Kidney (tissue), 14 donors: ENCODE data around the gene AKT3. TPM values are rescaled to one million over a fixed set of nuclear protein-coding genes. Genes with fewer than 3 reads are reported as not detected.

ENCODE experiments used
- DNase-seq, 5 donors: peaks; one replicate each; pipeline ENCODE4 v3.0.0-alpha.2; 2013 to 2020
- FAIRE-seq: peaks from 2 replicates; lab custom pipeline; 2012; peaks lifted over from hg19 to GRCh38; lab: Jason Lieb, UNC
- H3K27ac ChIP-seq, 2 donors: one replicate each; pipeline ENCODE4 v1.7.0; 2013; ENCODE audit warnings: low read depth in 2 of 2, low read length in 2 of 2, inconsistent platforms in 1 of 2
- H3K27me3 ChIP-seq: one replicate; pipeline ENCODE4 v1.7.1; 2013; ENCODE audit warnings: low read length, inconsistent platforms; ENCODE audit not compliant: control insufficient read depth, insufficient read depth
- H3K36me3 ChIP-seq, 3 donors: one replicate each; pipeline versions ENCODE4 v1.7.0 to v1.7.1; 2013; ENCODE audit warnings: low read length in 3 of 3, control low read depth in 1 of 3, inconsistent platforms in 1 of 3; ENCODE audit not compliant: insufficient read depth in 3 of 3, control insufficient read depth in 2 of 3
- H3K4me1 ChIP-seq, 3 donors: one replicate each; pipeline versions ENCODE4 v1.7.0 to v1.7.1; 2013; ENCODE audit warnings: low read length in 3 of 3, inconsistent platforms in 1 of 3, low read depth in 1 of 3; ENCODE audit not compliant: control insufficient read depth in 2 of 3, insufficient read depth in 2 of 3
- H3K4me3 ChIP-seq, 3 donors: one replicate each; pipeline versions ENCODE4 v1.7.0 to v1.8.1; 2013; ENCODE audit warnings: low read length in 3 of 3, control low read depth in 1 of 3, inconsistent platforms in 1 of 3
- H3K9ac ChIP-seq, 3 donors: one replicate each; pipeline versions ENCODE4 v1.7.0 to v1.7.1; 2013; ENCODE audit warnings: low read length in 3 of 3, control low read depth in 1 of 3, inconsistent platforms in 1 of 3
- H3K9me3 ChIP-seq, 3 donors: one replicate each; pipeline versions ENCODE4 v1.7.0 to v1.7.1; 2013; ENCODE audit warnings: low read length in 3 of 3, control low read depth in 1 of 3, inconsistent platforms in 1 of 3; ENCODE audit not compliant: control insufficient read depth in 2 of 3, insufficient read depth in 1 of 3
- CTCF ChIP-seq: IDR thresholded peaks from 3 replicates; pipeline ENCODE4 v1.5.1; 2012; ENCODE audit warnings: mild to moderate bottlenecking, moderate library complexity, borderline replicate concordance; ENCODE audit not compliant: insufficient read depth; ENCODE audit errors: extremely low read depth
- intact Hi-C: fragments of 100-400 bp; cut with DNase I; formaldehyde crosslinking; loops from one replicate; pipeline ENCODE4 v1.11.1; 2022
- polyA plus RNA-seq: library from polyadenylated mRNA; stranded (reverse); fragments of 350-450 nt; fragmentation: Illumina TruSeq; extraction: RNeasy Lipid Tissue Mini Kit (QIAGEN cat#74804); gene quantifications from one replicate; pipeline ENCODE4 v1.2.3, GENCODE V29; 2014; ENCODE audit warnings: low read depth, low replicate concordance; ENCODE audit not compliant: insufficient read depth
- total RNA-seq: library from RNA; stranded (reverse); fragmentation: NEBNext Ultra II Directional; extraction: Animal tissue kit (Norgen Biotek cat#: 25700); gene quantifications from one replicate; pipeline ENCODE4 v1.2.1, GENCODE V29; 2021
- donor health status: control.
- donor health status: control.
- donor health status: control.
- donor health status: control.
- donor health status: control.
- donor health status: DM: yes; HTN: yes; CAD: no.
- donor health status: Normal renal cell carcinoma (clear cell type).

The AKT3 gene
- total and polyA plus RNA-seq, 2 donors from 2014 or later: 9.5 to 81.6 TPM

DNA sequence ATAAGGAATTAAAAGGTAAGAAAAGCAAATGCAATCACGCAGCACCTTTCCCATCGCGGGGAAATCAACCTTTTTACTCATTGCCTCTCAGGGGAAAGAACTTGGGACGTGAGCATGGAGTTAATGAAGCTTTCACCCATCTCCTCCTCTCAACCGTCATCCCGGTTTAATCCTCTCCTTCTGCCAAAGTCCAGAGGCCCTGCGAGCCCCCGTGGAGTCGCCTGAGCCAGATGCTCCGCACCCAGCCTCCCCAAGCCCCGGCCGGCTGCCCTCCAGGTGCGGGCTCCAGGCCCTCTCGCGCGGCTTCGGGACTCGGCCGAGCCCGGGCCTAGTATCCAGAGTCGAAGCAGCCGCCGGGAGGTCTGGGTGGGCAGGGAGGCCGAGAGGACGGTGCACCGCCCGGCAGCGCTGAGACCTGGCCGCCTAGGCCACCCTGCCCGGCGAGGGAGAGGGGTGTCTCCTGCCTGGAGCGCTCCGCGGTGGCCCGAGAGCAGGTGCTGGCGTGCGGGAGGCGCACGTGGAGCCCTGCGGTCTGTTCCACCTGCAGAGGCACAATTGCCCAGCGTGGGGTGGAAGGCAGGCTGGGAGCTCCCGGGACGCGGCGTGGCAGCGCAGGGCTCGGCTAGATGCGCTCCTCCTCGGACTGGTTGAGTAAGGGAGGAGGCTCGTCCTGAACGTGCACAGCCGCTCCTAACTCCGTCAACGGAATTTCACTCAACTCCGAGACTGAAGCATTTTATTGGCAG, 375.7 kb downstream of the AKT3 start:
- DNase-seq: peak in 4 of 5 donors; percentile 42 to 74 (median 47)
- Histone ChIP-seq H3K9me3 (no peaks in the 10 kb centered on the region), H3K27me3 (no peaks in the 10 kb centered on the region), H3K36me3 (no peaks in the 10 kb centered on the region), H3K4me1 (no peaks in the 10 kb centered on the region), H3K27ac (no peak overlapping the region), H3K9ac (no peak overlapping the region), H3K4me3 (peak overlapping the region in 1 of 3 donors; percentile 63)
- FAIRE-seq: no peak
- no peak for TF ChIP-seq CTCF
- intact Hi-C loops: no loop called here

DNA sequence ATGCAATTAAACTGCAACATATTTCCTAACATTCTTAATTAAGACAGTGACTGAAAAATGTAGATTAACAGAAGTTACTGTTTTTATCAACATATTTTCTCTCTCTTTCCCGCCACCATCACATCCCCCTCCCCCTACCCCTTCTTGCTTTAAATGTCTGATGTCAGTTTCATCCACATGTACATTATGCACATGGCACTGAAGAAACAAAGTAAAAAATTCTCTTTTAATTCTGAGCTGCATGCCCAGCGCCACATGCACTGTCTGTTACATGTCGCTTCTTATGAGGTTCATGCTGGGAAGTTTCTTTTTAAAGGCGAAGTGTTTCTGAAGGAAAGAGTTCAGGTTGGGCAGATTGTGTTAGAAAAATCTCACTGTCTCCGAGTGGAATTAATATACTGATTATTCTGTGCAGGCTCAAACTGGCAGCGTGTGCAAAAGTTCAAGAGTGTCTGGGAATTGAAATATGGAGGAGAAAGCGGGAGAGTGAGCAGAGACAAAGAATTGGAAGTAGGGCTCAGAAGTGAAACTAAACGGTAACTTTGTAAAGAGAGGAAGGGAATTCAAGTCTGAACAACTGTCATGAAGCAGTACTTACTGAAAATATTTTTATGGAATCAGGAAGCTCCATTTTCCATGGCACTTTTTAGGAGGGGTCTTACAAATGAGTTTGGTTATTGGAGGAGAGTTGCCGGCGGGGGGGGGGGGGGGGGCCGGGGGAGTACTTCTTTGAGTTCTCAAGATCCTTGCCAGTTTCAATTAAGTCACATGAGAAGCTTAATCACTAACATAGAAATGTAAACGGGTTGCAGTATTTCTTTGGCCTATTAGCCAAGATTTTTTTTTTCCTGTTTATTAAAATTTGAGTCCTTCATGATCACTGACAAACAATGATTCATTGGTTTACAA, 376.6 kb downstream of the AKT3 start:
- H3K9me3 ChIP-seq: no peaks in the 10 kb centered on the region
- FAIRE-seq (no peak), DNase-seq (peak in 2 of 5 donors; percentile 37 to 59)
- intact Hi-C loops: no loop called here
- H3K27ac ChIP-seq: no peak overlapping the region
- TF ChIP-seq CTCF: no peak
- H3K4me3 ChIP-seq: peak overlapping the region; percentile 49 to 68 (median 63)
- no peaks in the 10 kb centered on the region for H3K4me1 ChIP-seq
- no peaks in the 10 kb centered on the region for H3K36me3 ChIP-seq
- peak overlapping the region in 2 of 3 donors; percentile 28 to 39 for H3K9ac ChIP-seq
- H3K27me3 ChIP-seq: no peaks in the 10 kb centered on the region

GRCh38 chr1:243471754-243472745, 378.0 kb downstream of the AKT3 start:
- H3K9me3 ChIP-seq: no peaks in the 10 kb centered on the region
- no peaks in the 10 kb centered on the region for H3K4me1 ChIP-seq
- H3K27ac ChIP-seq: no peak overlapping the region
- FAIRE-seq (no peak), DNase-seq (no peak)
- H3K36me3 ChIP-seq: no peaks in the 10 kb centered on the region
- H3K9ac ChIP-seq: no peak overlapping the region
- no peak for TF ChIP-seq CTCF
- no peaks in the 10 kb centered on the region for H3K27me3 ChIP-seq
- no peak overlapping the region for H3K4me3 ChIP-seq
- intact Hi-C loops: no loop called here
